H1 (cell line): ENCODE measurements around the gene UCN. TPM values are rescaled to one million over a fixed set of nuclear protein-coding genes. Genes with fewer than 3 reads are reported as not detected.

Experiments used
- CTCF ChIA-PET: fragments of 300-600 bp; sonication (Branson Sonifier 250); formaldehyde crosslinking; loops from one replicate; lab custom pipeline; 2021; ENCODE audit not compliant: partially characterized antibody; lab: Charles Lee
- POLR2A ChIA-PET: fragments of 300-600 bp; sonication (Branson Sonifier 250); formaldehyde crosslinking; loops from one replicate; lab custom pipeline; 2021; ENCODE audit warnings: inconsistent platforms; ENCODE audit not compliant: partially characterized antibody; lab: Charles Lee
- DNase-seq, 2 experiments: peaks; one replicate each; pipeline versions ENCODE4 v3.0.0 to v3.0.0-alpha.2; 2010 to 2022; ENCODE audit warnings: low spot score in 2 of 2, low read depth in 1 of 2, mixed read lengths in 1 of 2
- FAIRE-seq: peaks from 2 replicates; lab custom pipeline; 2011; peaks lifted over from hg19 to GRCh38; lab: Jason Lieb, UNC
- H2AFZ ChIP-seq: 2 replicates; pipeline ENCODE4 v1.8.1; 2012; ENCODE audit warnings: low read length, inconsistent platforms
- H2AK5ac ChIP-seq: 2 replicates; pipeline ENCODE4 v1.6.1; 2013; ENCODE audit warnings: low read depth, low read length
- H2BK120ac ChIP-seq: replicated peaks from 2 replicates; pipeline ENCODE3; 2013; ENCODE audit warnings: low read depth, low read length, inconsistent platforms
- H2BK12ac ChIP-seq: 2 replicates; pipeline ENCODE4 v1.6.1; 2013; ENCODE audit warnings: low read depth, low read length
- H2BK15ac ChIP-seq: 2 replicates; pipeline ENCODE4 v1.6.1; 2013; ENCODE audit warnings: low read length
- H2BK20ac ChIP-seq: 2 replicates; pipeline ENCODE4 v1.6.1; 2013; ENCODE audit warnings: low read length
- H2BK5ac ChIP-seq: 2 replicates; pipeline ENCODE4 v1.6.1; 2013; ENCODE audit warnings: low read depth, low read length
- H3K14ac ChIP-seq: 2 replicates; pipeline ENCODE4 v1.6.1; 2013; ENCODE audit warnings: inconsistent platforms; ENCODE audit not compliant: insufficient read length
- H3K18ac ChIP-seq: 2 replicates; pipeline ENCODE4 v1.6.1; 2013; ENCODE audit warnings: low read length; ENCODE audit errors: extremely low read depth
- H3K23ac ChIP-seq: 2 replicates; pipeline ENCODE4 v1.6.1; 2013; ENCODE audit warnings: inconsistent platforms; ENCODE audit not compliant: insufficient read length
- H3K23me2 ChIP-seq: 2 replicates; pipeline ENCODE4 v1.6.1; 2013; ENCODE audit warnings: low read depth, low read length
- H3K27ac ChIP-seq: 2 replicates; pipeline ENCODE4 v1.6.1; 2011; ENCODE audit warnings: low read depth, low read length, inconsistent platforms
- H3K27me3 ChIP-seq, 4 experiments: replicated peaks in 1 of 4; 1 replicate in 1 of 4; 2 replicates in 3 of 4; pipeline versions ENCODE4 v1.6.1 to v1.8.1; 2011 to 2013; ENCODE audit warnings: low read length in 3 of 4, mild to moderate bottlenecking in 3 of 4, inconsistent platforms in 2 of 4, mixed read lengths in 2 of 4, moderate library complexity in 1 of 4; ENCODE audit not compliant: control insufficient read depth in 3 of 4, insufficient read depth in 3 of 4; ENCODE audit errors: extremely low read depth in 1 of 4
- H3K36me3 ChIP-seq, 4 experiments: 2 replicates each; pipeline versions ENCODE4 v1.6.1 to v1.8.1; 2011 to 2013; ENCODE audit warnings: mild to moderate bottlenecking in 4 of 4, low read length in 3 of 4, moderate library complexity in 2 of 4, control low read depth in 1 of 4, inconsistent platforms in 1 of 4; ENCODE audit not compliant: insufficient read depth in 4 of 4, control insufficient read depth in 2 of 4
- H3K4ac ChIP-seq: replicated peaks from 2 replicates; pipeline ENCODE3; 2013; ENCODE audit warnings: low read length, low read depth, mixed read lengths, inconsistent platforms; ENCODE audit not compliant: insufficient read length
- H3K4me1 ChIP-seq, 4 experiments: replicated peaks in 1 of 4; 1 replicate in 1 of 4; 2 replicates in 3 of 4; pipeline versions ENCODE4 v1.6.1 to v1.8.1; 2011 to 2013; ENCODE audit warnings: low read length in 3 of 4, inconsistent platforms in 2 of 4, mixed read lengths in 1 of 4; ENCODE audit not compliant: insufficient read depth in 4 of 4, control insufficient read depth in 3 of 4
- H3K4me2 ChIP-seq, 2 experiments: 2 replicates each; pipeline versions ENCODE4 v1.6.1 to v1.8.1; 2011 to 2013; ENCODE audit warnings: low read depth in 2 of 2, low read length in 2 of 2, control low read depth in 1 of 2, inconsistent platforms in 1 of 2, mild to moderate bottlenecking in 1 of 2; ENCODE audit not compliant: insufficient read depth in 1 of 2
- H3K4me3 ChIP-seq, 4 experiments: fragments of 200-600, 300-600 bp in 1 of 4; sonication (generic), shearing (Covaris generic), sonication (Bioruptor Twin) in 1 of 4; 2 replicates each; pipeline versions ENCODE4 v1.5.1 to v1.8.1; 2011 to 2016; ENCODE audit warnings: low read length in 4 of 4, low read depth in 3 of 4, control low read depth in 2 of 4, inconsistent platforms in 2 of 4, mild to moderate bottlenecking in 2 of 4, mixed read lengths in 1 of 4, moderate library complexity in 1 of 4; ENCODE audit not compliant: insufficient read depth in 2 of 4; ENCODE audit errors: extremely low read depth in 1 of 4
- H3K56ac ChIP-seq: replicated peaks from 2 replicates; pipeline ENCODE3; 2013; ENCODE audit warnings: low read depth, mild to moderate bottlenecking, mixed read lengths, low read length, inconsistent platforms; ENCODE audit not compliant: insufficient read length
- H3K79me1 ChIP-seq: 2 replicates; pipeline ENCODE4 v1.6.1; 2013; ENCODE audit warnings: low read depth, low read length, control low read depth
- H3K79me2 ChIP-seq, 2 experiments: 2 replicates each; pipeline versions ENCODE4 v1.6.1 to v1.8.1; 2012 to 2013; ENCODE audit warnings: low read length in 2 of 2, mild to moderate bottlenecking in 2 of 2, inconsistent platforms in 1 of 2; ENCODE audit not compliant: insufficient read depth in 2 of 2, control insufficient read depth in 1 of 2
- H3K9ac ChIP-seq, 4 experiments: replicated peaks in 1 of 4; 1 replicate in 1 of 4; 2 replicates in 3 of 4; pipeline versions ENCODE4 v1.6.1 to v1.8.1; 2011 to 2013; ENCODE audit warnings: low read depth in 3 of 4, low read length in 3 of 4, control low read depth in 2 of 4, mild to moderate bottlenecking in 2 of 4, moderate library complexity in 2 of 4, inconsistent platforms in 1 of 4; ENCODE audit errors: extremely low read depth in 1 of 4
- H3K9me3 ChIP-seq, 2 experiments: 2 replicates each; pipeline versions ENCODE4 v1.6.1 to v1.8.1; 2012 to 2013; ENCODE audit warnings: mild to moderate bottlenecking in 2 of 2, moderate library complexity in 2 of 2, control low read depth in 1 of 2, inconsistent platforms in 1 of 2, low read depth in 1 of 2, low read length in 1 of 2, mixed read lengths in 1 of 2; ENCODE audit not compliant: insufficient read depth in 2 of 2
- H4K20me1 ChIP-seq, 2 experiments: replicated peaks in 1 of 2; 2 replicates each; pipeline versions ENCODE3 to v1.8.1; 2011 to 2013; ENCODE audit warnings: inconsistent platforms in 2 of 2, low read length in 2 of 2, mild to moderate bottlenecking in 1 of 2; ENCODE audit not compliant: insufficient read depth in 2 of 2, control insufficient read depth in 1 of 2
- H4K5ac ChIP-seq: 2 replicates; pipeline ENCODE4 v1.6.1; 2013; ENCODE audit warnings: low read length, low read depth, mixed read lengths, inconsistent platforms; ENCODE audit not compliant: insufficient read length
- H4K8ac ChIP-seq: 2 replicates; pipeline ENCODE4 v1.8.0; 2013; ENCODE audit warnings: mild to moderate bottlenecking, moderate library complexity, low read length, inconsistent platforms; ENCODE audit not compliant: insufficient read depth; ENCODE audit errors: extremely low read depth
- H4K91ac ChIP-seq: replicated peaks from 2 replicates; pipeline ENCODE3; 2013; ENCODE audit warnings: low read length, mixed read lengths, inconsistent platforms; ENCODE audit not compliant: insufficient read length
- SP2 ChIP-seq: IDR thresholded peaks from 2 replicates; pipeline ENCODE4 v1.6.1; 2012; ENCODE audit warnings: mild to moderate bottlenecking, low read length, inconsistent platforms
- WGBS, 2 experiments: shearing (Covaris generic) in 1 of 2; methylation state at CpG; one replicate each; pipeline versions ENCODE4 v1.1.6 to v1.1.7; 2013 to 2015; ENCODE audit warnings: low lambda C conversion rate in 2 of 2, mixed read lengths in 2 of 2, inconsistent platforms in 1 of 2, low coverage in 1 of 2, missing lambda C conversion rate in 1 of 2; ENCODE audit not compliant: insufficient replicate concordance in 2 of 2, insufficient coverage in 1 of 2, insufficient read length in 1 of 2; ENCODE audit errors: extremely low coverage in 1 of 2, missing lambda C conversion rate in 1 of 2; 5-methylcytosine and 5-hydroxymethylcytosine counted together
- polyA plus RNA-seq, 7 experiments: library from polyadenylated mRNA; depleted of rRNA in 3 of 7; stranded (reverse) in 5 of 7; unstranded in 2 of 7; fragments of >200 nt in 5 of 7; fragments of 200-250 nt in 2 of 7; gene quantifications; 1 replicate in 5 of 7; 2 replicates in 1 of 7; 4 replicates in 1 of 7; pipeline versions ENCODE4 v1.2.1 to v1.2.3, GENCODE V29; 2011 to 2013; ENCODE audit warnings: missing spikeins in 2 of 7, mixed read lengths in 2 of 7
- total RNA-seq: library from RNA; stranded (reverse); fragmentation: NEBNext Ultra II Directional; extraction: Animal tissue kit (Norgen Biotek cat#: 25700); gene quantifications from 2 replicates; pipeline ENCODE4 v1.2.1, GENCODE V29; 2021

The UCN gene
- total and polyA plus RNA-seq, 2 of the 8 experiments (the other 6 are each of a cell fraction or from before 2014, with no cell fraction given) = 0.35 TPM; not detected in 1

- Histone ChIP-seq H3K4me2 (no peak overlapping the region), H4K5ac (no peak overlapping the region), H3K9me3 (no peaks in the 10 kb centered on the region; a peak in 1 of 4 replicates), H3K56ac (no peak overlapping the region), H4K20me1 (peaks cover 4 to 11% of the 10 kb centered on the region in 2 experiments), H3K36me3 (peaks cover 0 to 4% (median 0%) of the 10 kb centered on the region in 4 experiments; a peak in 1 of 8 replicates), H4K91ac (no peak overlapping the region), H3K23me2 (peaks cover 10% of the 10 kb centered on the region; the same call in 1 of the 2 replicates), H2AK5ac (no peak overlapping the region), H3K9ac (no peak overlapping the region), H2BK15ac (no peak overlapping the region), H3K23ac (no peak overlapping the region), H3K14ac (no peak overlapping the region), H3K79me1 (no peaks in the 10 kb centered on the region), H3K27me3 (peaks cover 29 to 41% (median 39%) of the 10 kb centered on the region in 4 experiments), H3K27ac (no peak overlapping the region), H3K18ac (no peak overlapping the region), H3K79me2 (no peaks in the 10 kb centered on the region), H2BK20ac (no peak overlapping the region), H3K4ac (no peak overlapping the region), H4K8ac (no peak overlapping the region), H3K4me1 (peaks cover 0 to 26% (median 14%) of the 10 kb centered on the region in 4 experiments; a peak in 5 of 7 replicates), H2AFZ (no peak overlapping the region), H2BK120ac (no peak overlapping the region), H3K4me3 (no peak overlapping the region), H2BK5ac (no peak overlapping the region), H2BK12ac (no peak overlapping the region)
- DNase-seq (no peak), FAIRE-seq (no peak)
- 93% methylated on average over 6 of the region's 6 CpGs; no CpG with 5 or more reads in 1 of the 2 experiments for WGBS, 2 experiments
- ChIA-PET POLR2A (interaction anchor here (5.1 to 8.8 kb wide), 2 partner anchors 12 to 60 kb away, joined by 46 to 105 read pairs; partner anchors contain the start of gene MPV17), CTCF (interaction anchor here (0.6 to 11.3 kb wide), 5 partner anchors 7 to 58 kb away, joined by 3 to 128 read pairs (median 9); partner anchors contain the start of gene MPV17)
- no peak for TF ChIP-seq SP2
Measured at GRCh38 chr2:27309651-27310050, 1.4 kb upstream of the UCN start.
